HepG2 (cell line): ENCODE measurements around the gene PFAS. TPM values are rescaled to one million over a fixed set of nuclear protein-coding genes. Genes with fewer than 3 reads are reported as not detected.

ENCODE experiments used
- BCL6 ChIP-seq: IDR thresholded peaks from 2 replicates; pipeline ENCODE4 v1.6.1; 2016; ENCODE audit warnings: missing genetic modification reagents, missing compliant biosample characterization
- RCOR2 ChIP-seq: IDR thresholded peaks from 2 replicates; pipeline ENCODE4 v1.6.1; 2016; ENCODE audit warnings: missing biosample characterization, missing genetic modification reagents
- ZNF12 ChIP-seq: sonication (generic); formaldehyde crosslinking; IDR thresholded peaks from 2 replicates; pipeline ENCODE4 v1.5.0; 2020; ENCODE audit warnings: missing genetic modification reagents
- polyA plus RNA-seq, 8 experiments: library from polyadenylated mRNA; depleted of rRNA in 3 of 8; stranded (reverse) in 7 of 8; unstranded in 1 of 8; fragments of >200 nt; fragmentation: Illumina TruSeq in 4 of 8; extraction: Trizol in 4 of 8; gene quantifications; 2 replicates each; pipeline versions ENCODE4 v1.2.1 to v1.2.3, GENCODE V29; 2011 to 2016; ENCODE audit warnings: low read depth in 4 of 8, missing spikeins in 1 of 8, mixed read lengths in 1 of 8; ENCODE audit not compliant: insufficient read depth in 1 of 8
- total RNA-seq, 5 experiments: library from RNA; depleted of rRNA; stranded (reverse); fragments of >200 nt; fragmentation: Illumina TruSeq; extraction: Trizol; gene quantifications; 2 replicates each; pipeline ENCODE4 v1.2.3, GENCODE V29; 2016; ENCODE audit warnings: low read depth in 1 of 5
- TF ChIP-seq, protein P1 (sequence below): sonication (generic); formaldehyde crosslinking; IDR thresholded peaks from 2 replicates; pipeline ENCODE4 v1.4.0; 2020; ENCODE audit warnings: missing genetic modification reagents
- TF ChIP-seq, protein P2 (sequence below): sonication (generic); formaldehyde crosslinking; IDR thresholded peaks from 2 replicates; pipeline ENCODE4 v1.8.1; 2023; ENCODE audit warnings: mild to moderate bottlenecking, moderate library complexity, missing genetic modification reagents
- TF ChIP-seq, protein P3 (sequence below): sonication (generic); formaldehyde crosslinking; IDR thresholded peaks from 2 replicates; pipeline ENCODE4 v1.4.0; 2020; ENCODE audit warnings: missing genetic modification reagents, mild to moderate bottlenecking, borderline replicate concordance
- TF ChIP-seq, protein P4 (sequence below): sonication (generic); formaldehyde crosslinking; conservative IDR thresholded peaks from 2 replicates; pipeline ENCODE4 v1.8.0; 2022; ENCODE audit warnings: mild to moderate bottlenecking, moderate library complexity, missing genetic modification reagents
- TF ChIP-seq, protein P5 (sequence below): sonication (generic); formaldehyde crosslinking; IDR thresholded peaks from 2 replicates; pipeline ENCODE4 v1.4.0; 2020; ENCODE audit warnings: missing genetic modification reagents
- TF ChIP-seq, protein P6 (sequence below): sonication (generic); formaldehyde crosslinking; IDR thresholded peaks from 2 replicates; pipeline ENCODE4 v1.4.0; 2020; ENCODE audit warnings: missing genetic modification reagents
- TF ChIP-seq, protein P7 (sequence below): sonication (generic); formaldehyde crosslinking; IDR thresholded peaks from 2 replicates; pipeline ENCODE4 v1.5.1; 2020; ENCODE audit warnings: missing genetic modification reagents, mild to moderate bottlenecking, borderline replicate concordance

The PFAS gene
- total and polyA plus RNA-seq, 2 of the 13 experiments (the other 11 are each of a cell fraction or from before 2014, with no cell fraction given), result 49.4 to 58.2 TPM

DNA sequence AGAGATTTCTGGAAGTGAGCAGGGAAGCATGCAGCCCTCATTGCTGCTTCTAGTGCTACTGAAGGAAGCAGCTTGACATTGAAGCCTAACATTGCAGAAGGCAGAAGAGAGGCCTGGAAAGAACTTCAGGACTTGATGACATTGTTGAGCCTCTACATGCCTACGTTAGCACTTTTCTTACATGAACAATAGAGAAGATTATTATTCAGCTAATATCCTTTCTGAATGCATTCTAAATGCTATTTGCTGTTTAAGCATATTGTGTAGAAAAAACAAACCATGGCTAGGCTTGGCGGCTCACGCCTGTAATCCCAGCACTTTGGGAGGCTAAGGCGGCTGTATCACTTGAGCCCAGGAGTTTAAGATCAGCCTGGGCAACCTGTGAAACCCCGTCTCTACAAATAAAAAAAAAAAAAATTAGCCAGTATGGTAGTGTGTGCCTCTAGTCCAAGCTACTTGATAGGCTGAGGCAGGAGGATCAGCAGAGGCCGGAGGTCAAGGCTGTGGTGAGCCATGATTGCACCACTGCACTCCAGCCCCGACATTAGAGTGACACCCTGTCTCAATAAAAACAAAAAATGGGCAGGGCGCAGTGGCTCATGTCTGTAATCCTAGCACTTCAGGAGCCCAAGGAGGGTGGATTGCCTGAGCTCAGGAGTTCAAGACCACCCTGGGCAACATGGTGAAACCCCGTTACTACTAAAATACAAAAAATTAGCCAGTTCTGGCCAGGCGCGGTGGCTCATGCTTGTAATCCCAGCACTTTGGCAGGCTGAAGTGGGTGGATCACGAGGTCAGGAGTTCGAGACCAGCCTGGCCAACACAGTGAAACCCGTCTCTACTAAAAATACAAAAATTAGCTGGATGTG, 36.5 kb upstream of the PFAS start (continued):
- TF ChIP-seq, protein P1, sequence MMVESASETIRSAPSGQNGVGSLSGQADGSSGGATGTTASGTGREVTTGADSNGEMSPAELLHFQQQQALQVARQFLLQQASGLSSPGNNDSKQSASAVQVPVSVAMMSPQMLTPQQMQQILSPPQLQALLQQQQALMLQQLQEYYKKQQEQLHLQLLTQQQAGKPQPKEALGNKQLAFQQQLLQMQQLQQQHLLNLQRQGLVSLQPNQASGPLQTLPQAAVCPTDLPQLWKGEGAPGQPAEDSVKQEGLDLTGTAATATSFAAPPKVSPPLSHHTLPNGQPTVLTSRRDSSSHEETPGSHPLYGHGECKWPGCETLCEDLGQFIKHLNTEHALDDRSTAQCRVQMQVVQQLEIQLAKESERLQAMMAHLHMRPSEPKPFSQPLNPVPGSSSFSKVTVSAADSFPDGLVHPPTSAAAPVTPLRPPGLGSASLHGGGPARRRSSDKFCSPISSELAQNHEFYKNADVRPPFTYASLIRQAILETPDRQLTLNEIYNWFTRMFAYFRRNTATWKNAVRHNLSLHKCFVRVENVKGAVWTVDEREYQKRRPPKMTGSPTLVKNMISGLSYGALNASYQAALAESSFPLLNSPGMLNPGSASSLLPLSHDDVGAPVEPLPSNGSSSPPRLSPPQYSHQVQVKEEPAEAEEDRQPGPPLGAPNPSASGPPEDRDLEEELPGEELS (CRISPR knock-in tag), result peak; percentile 49; the same call in 1 of the 2 replicates
- TF ChIP-seq, protein P2, sequence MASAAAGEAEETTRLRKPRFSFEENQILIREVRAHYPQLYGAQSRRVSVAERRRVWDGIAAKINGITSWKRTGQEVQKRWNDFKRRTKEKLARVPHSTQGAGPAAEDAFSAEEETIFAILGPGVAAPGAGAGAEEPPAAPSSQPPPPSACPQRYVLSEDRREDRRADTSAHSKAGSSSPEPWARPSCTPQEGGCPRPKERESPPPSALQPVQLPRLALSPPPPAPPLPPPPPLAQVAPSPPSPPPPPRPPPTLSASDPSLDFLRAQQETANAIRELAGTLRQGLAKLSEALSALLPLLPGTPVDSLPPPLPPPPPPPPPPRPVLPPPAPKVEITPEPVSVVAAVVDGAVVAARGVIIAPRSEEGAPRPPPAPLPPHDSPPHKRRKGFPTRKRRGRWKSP (CRISPR knock-in tag), result no peak
- TF ChIP-seq, protein P3, sequence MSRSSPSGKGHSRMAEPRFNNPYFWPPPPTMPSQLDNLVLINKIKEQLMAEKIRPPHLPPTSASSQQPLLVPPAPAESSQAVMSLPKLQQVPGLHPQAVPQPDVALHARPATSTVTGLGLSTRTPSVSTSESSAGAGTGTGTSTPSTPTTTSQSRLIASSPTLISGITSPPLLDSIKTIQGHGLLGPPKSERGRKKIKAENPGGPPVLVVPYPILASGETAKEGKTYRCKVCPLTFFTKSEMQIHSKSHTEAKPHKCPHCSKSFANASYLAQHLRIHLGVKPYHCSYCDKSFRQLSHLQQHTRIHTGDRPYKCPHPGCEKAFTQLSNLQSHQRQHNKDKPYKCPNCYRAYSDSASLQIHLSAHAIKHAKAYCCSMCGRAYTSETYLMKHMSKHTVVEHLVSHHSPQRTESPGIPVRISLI (CRISPR knock-in tag), result peak; percentile 95
- TF ChIP-seq, protein P4, sequence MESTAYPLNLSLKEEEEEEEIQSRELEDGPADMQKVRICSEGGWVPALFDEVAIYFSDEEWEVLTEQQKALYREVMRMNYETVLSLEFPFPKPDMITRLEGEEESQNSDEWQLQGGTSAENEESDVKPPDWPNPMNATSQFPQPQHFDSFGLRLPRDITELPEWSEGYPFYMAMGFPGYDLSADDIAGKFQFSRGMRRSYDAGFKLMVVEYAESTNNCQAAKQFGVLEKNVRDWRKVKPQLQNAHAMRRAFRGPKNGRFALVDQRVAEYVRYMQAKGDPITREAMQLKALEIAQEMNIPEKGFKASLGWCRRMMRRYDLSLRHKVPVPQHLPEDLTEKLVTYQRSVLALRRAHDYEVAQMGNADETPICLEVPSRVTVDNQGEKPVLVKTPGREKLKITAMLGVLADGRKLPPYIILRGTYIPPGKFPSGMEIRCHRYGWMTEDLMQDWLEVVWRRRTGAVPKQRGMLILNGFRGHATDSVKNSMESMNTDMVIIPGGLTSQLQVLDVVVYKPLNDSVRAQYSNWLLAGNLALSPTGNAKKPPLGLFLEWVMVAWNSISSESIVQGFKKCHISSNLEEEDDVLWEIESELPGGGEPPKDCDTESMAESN (CRISPR knock-in tag), result no peak
- TF ChIP-seq BCL6 (CRISPR knock-in tag) (peak; percentile 77), RCOR2 (CRISPR knock-in tag) (no peak), ZNF12 (CRISPR knock-in tag) (peak; percentile 64)
- TF ChIP-seq, protein P5, sequence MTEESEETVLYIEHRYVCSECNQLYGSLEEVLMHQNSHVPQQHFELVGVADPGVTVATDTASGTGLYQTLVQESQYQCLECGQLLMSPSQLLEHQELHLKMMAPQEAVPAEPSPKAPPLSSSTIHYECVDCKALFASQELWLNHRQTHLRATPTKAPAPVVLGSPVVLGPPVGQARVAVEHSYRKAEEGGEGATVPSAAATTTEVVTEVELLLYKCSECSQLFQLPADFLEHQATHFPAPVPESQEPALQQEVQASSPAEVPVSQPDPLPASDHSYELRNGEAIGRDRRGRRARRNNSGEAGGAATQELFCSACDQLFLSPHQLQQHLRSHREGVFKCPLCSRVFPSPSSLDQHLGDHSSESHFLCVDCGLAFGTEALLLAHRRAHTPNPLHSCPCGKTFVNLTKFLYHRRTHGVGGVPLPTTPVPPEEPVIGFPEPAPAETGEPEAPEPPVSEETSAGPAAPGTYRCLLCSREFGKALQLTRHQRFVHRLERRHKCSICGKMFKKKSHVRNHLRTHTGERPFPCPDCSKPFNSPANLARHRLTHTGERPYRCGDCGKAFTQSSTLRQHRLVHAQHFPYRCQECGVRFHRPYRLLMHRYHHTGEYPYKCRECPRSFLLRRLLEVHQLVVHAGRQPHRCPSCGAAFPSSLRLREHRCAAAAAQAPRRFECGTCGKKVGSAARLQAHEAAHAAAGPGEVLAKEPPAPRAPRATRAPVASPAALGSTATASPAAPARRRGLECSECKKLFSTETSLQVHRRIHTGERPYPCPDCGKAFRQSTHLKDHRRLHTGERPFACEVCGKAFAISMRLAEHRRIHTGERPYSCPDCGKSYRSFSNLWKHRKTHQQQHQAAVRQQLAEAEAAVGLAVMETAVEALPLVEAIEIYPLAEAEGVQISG (CRISPR knock-in tag), result peak; percentile 57
- TF ChIP-seq, protein P6, sequence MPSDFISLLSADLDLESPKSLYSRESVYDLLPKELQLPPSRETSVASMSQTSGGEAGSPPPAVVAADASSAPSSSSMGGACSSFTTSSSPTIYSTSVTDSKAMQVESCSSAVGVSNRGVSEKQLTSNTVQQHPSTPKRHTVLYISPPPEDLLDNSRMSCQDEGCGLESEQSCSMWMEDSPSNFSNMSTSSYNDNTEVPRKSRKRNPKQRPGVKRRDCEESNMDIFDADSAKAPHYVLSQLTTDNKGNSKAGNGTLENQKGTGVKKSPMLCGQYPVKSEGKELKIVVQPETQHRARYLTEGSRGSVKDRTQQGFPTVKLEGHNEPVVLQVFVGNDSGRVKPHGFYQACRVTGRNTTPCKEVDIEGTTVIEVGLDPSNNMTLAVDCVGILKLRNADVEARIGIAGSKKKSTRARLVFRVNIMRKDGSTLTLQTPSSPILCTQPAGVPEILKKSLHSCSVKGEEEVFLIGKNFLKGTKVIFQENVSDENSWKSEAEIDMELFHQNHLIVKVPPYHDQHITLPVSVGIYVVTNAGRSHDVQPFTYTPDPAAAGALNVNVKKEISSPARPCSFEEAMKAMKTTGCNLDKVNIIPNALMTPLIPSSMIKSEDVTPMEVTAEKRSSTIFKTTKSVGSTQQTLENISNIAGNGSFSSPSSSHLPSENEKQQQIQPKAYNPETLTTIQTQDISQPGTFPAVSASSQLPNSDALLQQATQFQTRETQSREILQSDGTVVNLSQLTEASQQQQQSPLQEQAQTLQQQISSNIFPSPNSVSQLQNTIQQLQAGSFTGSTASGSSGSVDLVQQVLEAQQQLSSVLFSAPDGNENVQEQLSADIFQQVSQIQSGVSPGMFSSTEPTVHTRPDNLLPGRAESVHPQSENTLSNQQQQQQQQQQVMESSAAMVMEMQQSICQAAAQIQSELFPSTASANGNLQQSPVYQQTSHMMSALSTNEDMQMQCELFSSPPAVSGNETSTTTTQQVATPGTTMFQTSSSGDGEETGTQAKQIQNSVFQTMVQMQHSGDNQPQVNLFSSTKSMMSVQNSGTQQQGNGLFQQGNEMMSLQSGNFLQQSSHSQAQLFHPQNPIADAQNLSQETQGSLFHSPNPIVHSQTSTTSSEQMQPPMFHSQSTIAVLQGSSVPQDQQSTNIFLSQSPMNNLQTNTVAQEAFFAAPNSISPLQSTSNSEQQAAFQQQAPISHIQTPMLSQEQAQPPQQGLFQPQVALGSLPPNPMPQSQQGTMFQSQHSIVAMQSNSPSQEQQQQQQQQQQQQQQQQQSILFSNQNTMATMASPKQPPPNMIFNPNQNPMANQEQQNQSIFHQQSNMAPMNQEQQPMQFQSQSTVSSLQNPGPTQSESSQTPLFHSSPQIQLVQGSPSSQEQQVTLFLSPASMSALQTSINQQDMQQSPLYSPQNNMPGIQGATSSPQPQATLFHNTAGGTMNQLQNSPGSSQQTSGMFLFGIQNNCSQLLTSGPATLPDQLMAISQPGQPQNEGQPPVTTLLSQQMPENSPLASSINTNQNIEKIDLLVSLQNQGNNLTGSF (CRISPR knock-in tag), result no peak
- TF ChIP-seq, protein P7, sequence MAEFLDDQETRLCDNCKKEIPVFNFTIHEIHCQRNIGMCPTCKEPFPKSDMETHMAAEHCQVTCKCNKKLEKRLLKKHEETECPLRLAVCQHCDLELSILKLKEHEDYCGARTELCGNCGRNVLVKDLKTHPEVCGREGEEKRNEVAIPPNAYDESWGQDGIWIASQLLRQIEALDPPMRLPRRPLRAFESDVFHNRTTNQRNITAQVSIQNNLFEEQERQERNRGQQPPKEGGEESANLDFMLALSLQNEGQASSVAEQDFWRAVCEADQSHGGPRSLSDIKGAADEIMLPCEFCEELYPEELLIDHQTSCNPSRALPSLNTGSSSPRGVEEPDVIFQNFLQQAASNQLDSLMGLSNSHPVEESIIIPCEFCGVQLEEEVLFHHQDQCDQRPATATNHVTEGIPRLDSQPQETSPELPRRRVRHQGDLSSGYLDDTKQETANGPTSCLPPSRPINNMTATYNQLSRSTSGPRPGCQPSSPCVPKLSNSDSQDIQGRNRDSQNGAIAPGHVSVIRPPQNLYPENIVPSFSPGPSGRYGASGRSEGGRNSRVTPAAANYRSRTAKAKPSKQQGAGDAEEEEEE (CRISPR knock-in tag), result no peak
